Measurements from ENCODE around the gene NFATC3.

The NFATC3 gene

GRCh38 chr16:68085259-68086071 lies at the start of gene NFATC3:
Gene NFATC3 (plus strand): TSS chr16:68085370. CDS start chr16:68085682, 312 bp downstream.
- DNase-seq, result peak; percentile 95 to 99 (median 97)

- DNase-seq, result no peak
Measured at GRCh38 chr16:68037841-68038597, 47.2 kb upstream of the NFATC3 start.

- peak; percentile 64 to 92 (median 84) for DNase-seq
Measured at GRCh38 chr16:68040506-68041288, 44.5 kb upstream of the NFATC3 start.

- no peak for DNase-seq
Measured at GRCh38 chr16:68041783-68042182, 43.4 kb upstream of the NFATC3 start.

- DNase-seq, result no peak
Measured at GRCh38 chr16:68046106-68046505, 39.1 kb upstream of the NFATC3 start.

- no peak for DNase-seq
Measured at GRCh38 chr16:68047987-68048386, 37.2 kb upstream of the NFATC3 start.

- DNase-seq, result no peak
Measured at GRCh38 chr16:68049449-68049848, 35.7 kb upstream of the NFATC3 start.

GRCh38 chr16:68055395-68055794 lies 29.8 kb upstream of the NFATC3 start:
- DNase-seq, result no peak

- DNase-seq, result no peak
Measured at GRCh38 chr16:68059804-68060203, 25.4 kb upstream of the NFATC3 start.

- no peak for DNase-seq
Measured at GRCh38 chr16:68061396-68061795, 23.8 kb upstream of the NFATC3 start.

GRCh38 chr16:68062910-68063393 lies 22.2 kb upstream of the NFATC3 start:
- peak in 2 of 6 experiments; percentile 16 to 24 for DNase-seq

- peak; percentile 32 to 68 (median 64) for DNase-seq
Measured at GRCh38 chr16:68064791-68065365, 20.3 kb upstream of the NFATC3 start.

- DNase-seq, result no peak
Measured at GRCh38 chr16:68065716-68066305, 19.4 kb upstream of the NFATC3 start.

GRCh38 chr16:68066763-68067162 lies 18.4 kb upstream of the NFATC3 start:
- no peak for DNase-seq

GRCh38 chr16:68068926-68069325 lies 16.2 kb upstream of the NFATC3 start:
- no peak for DNase-seq

GRCh38 chr16:68069511-68070248 lies 15.5 kb upstream of the NFATC3 start:
- DNase-seq, result peak in 4 of 6 experiments; percentile 13 to 56 (median 48)

GRCh38 chr16:68070249-68070730 lies 14.9 kb upstream of the NFATC3 start:
- DNase-seq, result no peak

- peak in 2 of 6 experiments; percentile 14 to 33 for DNase-seq
Measured at GRCh38 chr16:68070806-68071517, 14.2 kb upstream of the NFATC3 start.

- DNase-seq, result no peak
Measured at GRCh38 chr16:68071518-68071901, 13.7 kb upstream of the NFATC3 start.

GRCh38 chr16:68072038-68072695 lies 13.0 kb upstream of the NFATC3 start:
- no peak for DNase-seq

Data from stimulated activated naive CD4-positive, alpha-beta T cell (primary cell).